ENCODE results near the gene GMIP.
"Not testable (repeated sequence)": the region's sequence is repeated elsewhere in the genome, so short reads cannot be mapped to it uniquely, and the experiment has no call there.

The GMIP gene

DNA sequence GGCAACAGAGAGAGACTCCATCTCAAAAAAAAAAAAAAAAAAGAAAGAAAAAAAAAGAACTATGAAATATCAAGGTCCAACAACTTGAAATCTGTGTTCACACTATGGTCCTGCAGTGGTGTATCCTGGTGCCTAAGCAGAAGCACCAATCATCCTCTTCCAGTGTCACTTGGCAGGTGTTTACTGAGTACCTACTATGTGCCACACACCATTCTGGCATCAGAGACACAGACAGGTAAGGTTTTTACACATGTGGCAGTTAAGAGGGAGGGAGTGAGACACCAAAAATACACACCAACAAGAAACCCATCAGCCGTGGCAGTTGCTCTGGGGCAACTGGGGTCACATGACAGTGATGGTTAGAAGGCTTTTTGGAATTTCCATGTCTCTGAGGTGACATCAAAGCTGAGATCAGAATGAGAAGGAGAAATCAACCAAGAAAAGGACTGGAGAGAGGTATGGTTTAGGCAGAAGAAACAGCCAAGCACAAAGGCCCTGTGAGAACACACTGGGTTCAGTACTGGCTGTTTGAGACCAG lies 42.6 kb downstream of the GMIP start:
- no peak overlapping the region for H3K27ac ChIP-seq
- TF ChIP-seq ZFX (IDR thresholded peaks at IDR 0.05), result no peak
- TF ChIP-seq, protein P1, sequence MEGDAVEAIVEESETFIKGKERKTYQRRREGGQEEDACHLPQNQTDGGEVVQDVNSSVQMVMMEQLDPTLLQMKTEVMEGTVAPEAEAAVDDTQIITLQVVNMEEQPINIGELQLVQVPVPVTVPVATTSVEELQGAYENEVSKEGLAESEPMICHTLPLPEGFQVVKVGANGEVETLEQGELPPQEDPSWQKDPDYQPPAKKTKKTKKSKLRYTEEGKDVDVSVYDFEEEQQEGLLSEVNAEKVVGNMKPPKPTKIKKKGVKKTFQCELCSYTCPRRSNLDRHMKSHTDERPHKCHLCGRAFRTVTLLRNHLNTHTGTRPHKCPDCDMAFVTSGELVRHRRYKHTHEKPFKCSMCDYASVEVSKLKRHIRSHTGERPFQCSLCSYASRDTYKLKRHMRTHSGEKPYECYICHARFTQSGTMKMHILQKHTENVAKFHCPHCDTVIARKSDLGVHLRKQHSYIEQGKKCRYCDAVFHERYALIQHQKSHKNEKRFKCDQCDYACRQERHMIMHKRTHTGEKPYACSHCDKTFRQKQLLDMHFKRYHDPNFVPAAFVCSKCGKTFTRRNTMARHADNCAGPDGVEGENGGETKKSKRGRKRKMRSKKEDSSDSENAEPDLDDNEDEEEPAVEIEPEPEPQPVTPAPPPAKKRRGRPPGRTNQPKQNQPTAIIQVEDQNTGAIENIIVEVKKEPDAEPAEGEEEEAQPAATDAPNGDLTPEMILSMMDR (conservative IDR thresholded peaks at IDR 0.05), result no peak

DNA sequence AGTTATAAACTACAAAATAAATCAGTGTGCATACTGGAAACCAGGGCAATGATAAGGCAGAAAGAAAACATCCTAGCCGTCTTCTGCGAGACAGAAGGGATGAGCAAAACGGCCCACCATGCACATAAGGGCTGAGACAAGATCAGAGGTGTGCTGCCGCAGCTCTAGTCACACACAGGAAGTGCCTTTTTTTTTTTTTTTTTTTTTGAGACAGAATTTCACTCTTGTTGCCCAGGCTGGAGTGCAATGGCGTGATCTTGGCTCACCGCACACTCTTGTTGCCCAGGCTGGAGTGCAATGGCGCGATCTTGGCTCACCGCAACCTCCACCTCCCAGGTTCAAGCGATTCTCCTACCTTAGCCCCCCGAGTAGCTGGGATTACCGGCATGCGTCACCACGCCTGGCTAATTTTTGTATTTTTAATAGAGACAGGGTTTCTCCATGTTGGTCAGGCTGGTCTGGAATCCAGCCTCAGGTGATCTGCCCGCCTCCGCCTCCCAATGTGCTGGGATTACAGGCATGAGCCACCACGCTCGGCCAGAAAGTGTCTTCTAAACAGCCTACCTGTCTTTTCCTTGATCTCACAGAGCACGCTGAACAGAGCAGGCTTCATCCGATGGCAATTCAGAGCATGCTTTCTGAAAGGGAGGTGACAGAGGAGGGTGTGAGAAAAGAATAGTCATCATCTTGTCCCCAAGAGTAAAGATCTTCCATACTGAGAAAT lies 44.6 kb downstream of the GMIP start:
- not testable (repeated sequence) for H3K27ac ChIP-seq

DNA sequence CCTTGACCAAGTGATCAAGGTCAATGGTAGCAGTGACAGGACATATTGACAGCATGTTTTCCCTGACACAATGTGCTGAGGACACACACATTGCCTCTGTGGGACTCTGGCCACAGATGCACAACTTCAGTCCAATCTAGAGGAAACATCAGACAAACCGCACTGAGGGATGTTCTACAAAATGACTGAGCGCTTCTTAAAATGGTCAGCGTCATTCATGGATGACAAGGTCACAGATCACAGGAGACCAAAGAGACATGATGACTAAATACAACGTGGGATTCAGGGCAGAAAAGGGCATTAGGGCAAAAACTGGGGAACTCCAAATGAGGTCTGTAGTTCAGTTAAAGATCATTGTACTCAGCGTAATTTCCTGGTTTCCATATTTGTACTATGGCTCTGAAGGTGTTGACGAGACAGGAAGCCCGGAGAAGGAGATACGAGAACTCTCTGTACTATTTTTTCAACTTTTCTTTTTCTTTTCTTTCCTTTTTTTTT lies 45.6 kb downstream of the GMIP start:
- no peak overlapping the region for H3K27ac ChIP-seq

DNA sequence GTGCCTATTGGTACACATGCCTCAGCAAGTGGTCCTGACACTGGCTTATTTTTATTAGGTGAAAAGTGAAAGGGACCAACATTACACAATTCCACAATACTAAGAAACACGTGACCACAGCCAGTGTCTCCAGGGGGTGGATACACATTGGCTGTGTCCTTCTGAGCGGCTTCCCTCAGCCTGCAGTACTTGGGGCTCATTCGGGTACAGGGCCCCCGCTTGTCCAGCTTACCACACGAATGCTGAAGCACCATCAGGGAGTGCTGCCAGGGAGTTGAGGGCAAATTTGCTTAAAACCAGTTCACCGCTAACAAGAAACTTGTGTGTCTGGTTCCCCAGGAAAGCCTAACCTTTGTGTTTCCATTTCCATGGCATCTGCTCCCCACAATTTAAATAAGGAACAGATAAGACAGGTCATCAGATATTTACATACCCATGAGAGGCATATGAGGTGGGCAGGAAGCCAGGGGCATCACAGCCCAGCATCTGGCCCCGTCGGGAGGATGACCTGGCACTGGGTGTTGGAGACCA lies 48.2 kb downstream of the GMIP start:
- H3K27ac ChIP-seq, result peak overlapping the region; percentile 39
- TF ChIP-seq ZFX (IDR thresholded peaks at IDR 0.05), result no peak
- TF ChIP-seq, protein P1 (conservative IDR thresholded peaks at IDR 0.05), result no peak

More for the DNA sequence above, 45.6 kb downstream of the GMIP start:
- TF ChIP-seq ZFX (IDR thresholded peaks at IDR 0.05), result no peak
- TF ChIP-seq, protein P1 (conservative IDR thresholded peaks at IDR 0.05), result no peak

DNA sequence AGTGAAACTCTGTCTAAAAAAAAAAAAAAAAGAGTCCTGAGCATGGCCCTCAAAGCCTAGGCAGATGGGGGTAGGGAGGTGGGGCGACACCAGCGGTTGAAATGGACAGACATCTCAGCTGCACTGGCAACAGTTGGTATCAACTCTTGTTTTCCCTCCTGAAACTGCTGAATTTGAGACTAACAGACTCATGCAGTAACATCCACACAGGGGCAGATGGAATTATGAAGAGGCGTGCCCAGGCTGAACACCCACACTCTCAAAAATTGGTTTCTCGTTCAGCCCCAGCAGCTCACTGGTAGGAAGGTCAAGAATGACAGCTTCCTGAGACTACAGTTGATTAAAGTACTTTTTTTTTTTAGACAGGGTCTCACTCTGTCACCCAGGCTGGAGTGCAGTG lies 49.1 kb downstream of the GMIP start:
- TF ChIP-seq ZFX (IDR thresholded peaks at IDR 0.05), result no peak
- TF ChIP-seq, protein P1 (conservative IDR thresholded peaks at IDR 0.05), result no peak
- peak overlapping the region; percentile 39; the same call in 1 of the 2 replicates for H3K27ac ChIP-seq

DNA sequence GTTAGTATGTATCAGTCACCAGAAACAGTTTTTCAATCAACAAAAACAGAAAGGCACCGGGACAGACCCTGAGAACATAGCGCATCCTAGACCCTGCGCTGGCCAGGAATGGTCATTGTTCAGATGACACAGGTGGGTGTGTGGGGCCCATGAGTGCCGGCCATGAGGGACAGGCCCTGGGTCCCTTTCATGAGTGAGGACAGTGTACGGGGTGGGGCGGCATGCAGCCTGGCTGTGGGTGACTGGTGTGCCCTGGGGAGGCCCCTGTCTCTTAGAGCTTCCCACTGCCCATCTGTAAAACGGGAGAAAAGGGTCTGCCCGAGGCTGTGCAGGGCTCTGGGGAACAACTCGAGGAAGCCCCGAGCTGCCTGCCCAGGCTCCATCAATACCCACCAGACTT lies 50.8 kb downstream of the GMIP start:
- H3K27ac ChIP-seq, result no peak overlapping the region
- TF ChIP-seq ZFX (IDR thresholded peaks at IDR 0.05), result no peak
- TF ChIP-seq, protein P1 (conservative IDR thresholded peaks at IDR 0.05), result no peak

DNA sequence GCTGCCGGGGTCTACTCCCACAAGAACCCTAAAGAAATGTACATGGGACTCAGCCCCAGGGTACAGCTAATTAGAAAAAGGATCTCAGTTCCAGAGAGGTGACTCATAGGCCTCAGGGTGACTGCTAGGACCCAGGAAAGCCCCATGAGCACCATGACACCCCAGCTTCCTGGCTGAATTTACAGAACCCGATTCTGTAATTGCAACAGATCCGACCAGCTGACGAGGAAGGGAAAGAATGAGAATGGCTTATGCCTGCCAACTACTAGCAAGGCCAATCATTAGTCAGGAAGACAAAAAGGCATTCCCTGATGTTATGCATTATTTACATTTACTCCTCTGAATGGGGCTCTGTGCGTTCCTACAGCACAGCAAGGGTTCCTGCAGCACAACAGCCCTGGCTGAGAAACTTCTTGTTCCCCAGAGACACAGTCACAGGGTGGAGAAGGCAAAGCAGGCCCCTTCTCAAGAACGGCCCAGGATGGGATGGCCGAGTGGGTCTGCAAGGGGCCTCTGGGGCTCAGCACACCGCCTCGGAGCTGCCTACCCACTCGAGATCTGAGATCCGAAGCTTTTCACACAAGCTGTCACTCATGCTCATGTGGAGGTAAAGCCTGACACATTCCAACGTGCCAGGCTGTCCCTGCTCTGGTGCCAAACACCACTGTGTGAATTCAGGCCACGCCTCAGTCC lies 52.2 kb downstream of the GMIP start:
- TF ChIP-seq, protein P1 (conservative IDR thresholded peaks at IDR 0.05), result no peak
- no peak for TF ChIP-seq ZFX (IDR thresholded peaks at IDR 0.05)
- peak overlapping the region; percentile 20; the same call in 1 of the 2 replicates for H3K27ac ChIP-seq
